Fibroblast of lung (primary cell): ENCODE results near the gene DAGLB. TPM values are rescaled to one million over a fixed set of nuclear protein-coding genes. Genes with fewer than 3 reads are reported as not detected.

Experiments used
- DNase-seq, 2 donors: peaks; one replicate each; pipeline versions ENCODE4 v3.0.0 to v3.0.0-alpha.2; 2010; ENCODE audit warnings: low read depth in 2 of 2
- H2AFZ ChIP-seq: 2 replicates; pipeline ENCODE4 v1.5.1; 2012; ENCODE audit warnings: low read length, control low read depth, inconsistent platforms
- H3K27ac ChIP-seq: 2 replicates; pipeline ENCODE4 v1.5.1; 2011; ENCODE audit warnings: low read length, control low read depth; ENCODE audit not compliant: insufficient read depth
- H3K27me3 ChIP-seq: 2 replicates; pipeline ENCODE4 v1.5.1; 2011; ENCODE audit warnings: mild to moderate bottlenecking, low read length; ENCODE audit not compliant: control insufficient read depth, insufficient read depth
- H3K36me3 ChIP-seq: 2 replicates; pipeline ENCODE4 v1.5.1; 2011; ENCODE audit warnings: low read length; ENCODE audit not compliant: control insufficient read depth, insufficient read depth
- H3K4me1 ChIP-seq: 2 replicates; pipeline ENCODE4 v1.5.1; 2011; ENCODE audit warnings: low read length; ENCODE audit not compliant: control insufficient read depth, insufficient read depth; ENCODE audit errors: extremely low read depth
- H3K4me2 ChIP-seq: 2 replicates; pipeline ENCODE4 v1.5.1; 2011; ENCODE audit warnings: low read length, control low read depth; ENCODE audit not compliant: insufficient read depth; ENCODE audit errors: extremely low read depth
- H3K4me3 ChIP-seq, 4 experiments: fragments of 200-600 bp in 1 of 4; sonication (generic) in 1 of 4; replicated peaks in 1 of 4; 2 replicates each; pipeline ENCODE4 v1.5.1; 2011 to 2016; ENCODE audit warnings: low read length in 4 of 4, low read depth in 3 of 4, mild to moderate bottlenecking in 3 of 4, control low read depth in 2 of 4, inconsistent platforms in 1 of 4, mixed read lengths in 1 of 4; ENCODE audit not compliant: insufficient read depth in 1 of 4; ENCODE audit errors: control extremely low read depth in 1 of 4
- H3K79me2 ChIP-seq: 2 replicates; pipeline ENCODE4 v1.5.1; 2012; ENCODE audit warnings: mild to moderate bottlenecking, low read length, inconsistent platforms; ENCODE audit not compliant: control insufficient read depth, insufficient read depth
- H3K9ac ChIP-seq: 2 replicates; pipeline ENCODE4 v1.5.1; 2011; ENCODE audit warnings: mild to moderate bottlenecking, low read length, control low read depth; ENCODE audit not compliant: insufficient read depth
- H3K9me3 ChIP-seq: 2 replicates; pipeline ENCODE4 v1.5.1; 2012; ENCODE audit warnings: low read depth, low read length; ENCODE audit not compliant: control insufficient read depth, insufficient read depth
- H4K20me1 ChIP-seq: 2 replicates; pipeline ENCODE4 v1.5.1; 2011; ENCODE audit warnings: low read length; ENCODE audit not compliant: control insufficient read depth, insufficient read depth; ENCODE audit errors: extremely low read depth
- EZH2 ChIP-seq: IDR thresholded peaks from 2 replicates; pipeline ENCODE4 v1.5.1; 2012; ENCODE audit warnings: low read length, control low read depth, mild to moderate bottlenecking; ENCODE audit errors: missing control alignments
- polyA plus RNA-seq, 2 donors: library from polyadenylated mRNA; depleted of rRNA in 1 of 2; stranded (reverse) in 1 of 2; unstranded in 1 of 2; fragments of >200 nt; gene quantifications; 2 replicates each; pipeline ENCODE4 v1.2.1, GENCODE V29; 2011 to 2012; ENCODE audit warnings: missing spikeins in 1 of 2
- total RNA-seq: library from RNA; depleted of rRNA; stranded (reverse); fragments of >200 nt; gene quantifications from 2 replicates; pipeline ENCODE4 v1.2.1, GENCODE V29; 2014
- TF ChIP-seq, protein P1 (sequence below), 2 donors: IDR thresholded peaks in 1 of 2; conservative IDR thresholded peaks in 1 of 2; 1 replicate in 1 of 2; 2 replicates in 1 of 2; pipeline ENCODE4 v1.5.1; 2011 to 2012; ENCODE audit warnings: low read length in 2 of 2, control low read depth in 1 of 2, inconsistent platforms in 1 of 2, low read depth in 1 of 2, mild to moderate bottlenecking in 1 of 2

The DAGLB gene
- total and polyA plus RNA-seq, 2 donors (not counting 1 experiment from before 2014, with no cell fraction given): 17.3 to 22.6 TPM

GRCh38 chr7:6480323-6480660 lies 32.5 kb upstream of the DAGLB start:
- peak overlapping the region; percentile 67 for H3K4me2 ChIP-seq
- peaks cover 9% of the 10 kb centered on the region for H4K20me1 ChIP-seq
- no peak for DNase-seq
- no peaks in the 10 kb centered on the region for H3K9me3 ChIP-seq
- no peak overlapping the region for H3K27ac ChIP-seq
- H2AFZ ChIP-seq: no peak overlapping the region
- H3K36me3 ChIP-seq: peaks cover 1% of the 10 kb centered on the region
- TF ChIP-seq, protein P1, sequence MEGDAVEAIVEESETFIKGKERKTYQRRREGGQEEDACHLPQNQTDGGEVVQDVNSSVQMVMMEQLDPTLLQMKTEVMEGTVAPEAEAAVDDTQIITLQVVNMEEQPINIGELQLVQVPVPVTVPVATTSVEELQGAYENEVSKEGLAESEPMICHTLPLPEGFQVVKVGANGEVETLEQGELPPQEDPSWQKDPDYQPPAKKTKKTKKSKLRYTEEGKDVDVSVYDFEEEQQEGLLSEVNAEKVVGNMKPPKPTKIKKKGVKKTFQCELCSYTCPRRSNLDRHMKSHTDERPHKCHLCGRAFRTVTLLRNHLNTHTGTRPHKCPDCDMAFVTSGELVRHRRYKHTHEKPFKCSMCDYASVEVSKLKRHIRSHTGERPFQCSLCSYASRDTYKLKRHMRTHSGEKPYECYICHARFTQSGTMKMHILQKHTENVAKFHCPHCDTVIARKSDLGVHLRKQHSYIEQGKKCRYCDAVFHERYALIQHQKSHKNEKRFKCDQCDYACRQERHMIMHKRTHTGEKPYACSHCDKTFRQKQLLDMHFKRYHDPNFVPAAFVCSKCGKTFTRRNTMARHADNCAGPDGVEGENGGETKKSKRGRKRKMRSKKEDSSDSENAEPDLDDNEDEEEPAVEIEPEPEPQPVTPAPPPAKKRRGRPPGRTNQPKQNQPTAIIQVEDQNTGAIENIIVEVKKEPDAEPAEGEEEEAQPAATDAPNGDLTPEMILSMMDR (conservative IDR thresholded peaks at IDR 0.05 in 1 of 2, IDR thresholded peaks at IDR 0.05 in 1 of 2; ENCODE audit: low read depth in 1 of 2, low read length in 2 of 2): no peak
- no peak for TF ChIP-seq EZH2
- H3K4me3 ChIP-seq: peak overlapping the region in 2 of 4 experiments; percentile 17 to 35
- no peaks in the 10 kb centered on the region for H3K27me3 ChIP-seq
- peaks cover 2% of the 10 kb centered on the region for H3K4me1 ChIP-seq
- peaks cover 85% of the 10 kb centered on the region for H3K79me2 ChIP-seq
- no peak overlapping the region for H3K9ac ChIP-seq

DNA sequence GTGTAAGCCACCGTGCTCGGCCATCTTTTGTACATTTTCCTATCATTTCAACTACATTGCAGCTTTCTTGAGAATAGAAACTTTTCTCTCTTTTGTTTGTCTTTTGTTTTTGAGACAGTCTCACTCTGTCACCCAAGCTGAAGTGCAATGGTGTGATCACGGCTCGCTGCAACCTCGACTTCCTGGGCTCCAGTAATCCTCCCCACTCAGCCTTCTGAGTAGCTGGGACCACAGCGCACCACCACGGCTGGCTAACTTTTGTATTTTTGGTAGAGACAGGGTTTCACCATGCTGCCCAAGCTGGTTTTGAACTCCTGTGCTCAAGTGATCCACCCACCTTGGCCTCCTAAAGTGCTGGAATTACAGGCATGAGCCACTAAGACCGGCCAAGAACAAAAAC lies 31.3 kb upstream of the DAGLB start:
- Histone ChIP-seq H3K27ac (no peak overlapping the region), H3K4me2 (no peak overlapping the region), H4K20me1 (peaks cover 11% of the 10 kb centered on the region), H3K27me3 (no peaks in the 10 kb centered on the region), H3K4me1 (peaks cover 2% of the 10 kb centered on the region), H3K36me3 (peaks cover 5% of the 10 kb centered on the region), H2AFZ (no peak overlapping the region), H3K4me3 (no peak overlapping the region), H3K9ac (no peak overlapping the region), H3K79me2 (peaks cover 97% of the 10 kb centered on the region), H3K9me3 (no peaks in the 10 kb centered on the region)
- TF ChIP-seq, protein P1 (conservative IDR thresholded peaks at IDR 0.05 in 1 of 2, IDR thresholded peaks at IDR 0.05 in 1 of 2; ENCODE audit: low read depth in 1 of 2, low read length in 2 of 2): no peak
- no peak for TF ChIP-seq EZH2
- no peak for DNase-seq

DNA sequence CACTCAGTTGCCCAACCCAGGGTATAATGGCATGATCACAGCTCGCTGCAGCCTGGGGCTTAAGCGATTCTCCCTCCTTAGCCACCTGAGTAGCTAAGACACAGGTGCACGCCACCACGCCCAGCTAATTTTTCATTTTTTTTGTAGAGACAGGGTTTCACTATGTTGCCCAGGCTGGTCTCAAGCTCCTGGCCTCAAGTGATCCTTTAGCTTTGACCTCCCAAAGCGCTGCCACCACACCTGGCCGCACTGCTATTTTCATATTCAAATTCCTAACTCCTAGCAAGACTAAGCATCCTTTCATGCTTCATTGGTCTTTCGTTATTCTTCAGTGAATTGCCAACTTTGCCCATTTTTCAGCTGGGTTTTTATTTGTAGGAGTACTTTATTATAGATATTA lies 30.4 kb upstream of the DAGLB start:
- H4K20me1 ChIP-seq: peaks cover 16% of the 10 kb centered on the region
- H3K9me3 ChIP-seq: no peaks in the 10 kb centered on the region
- H3K27ac ChIP-seq: no peak overlapping the region
- H2AFZ ChIP-seq: no peak overlapping the region
- H3K27me3 ChIP-seq: no peaks in the 10 kb centered on the region
- H3K4me1 ChIP-seq: peaks cover 2% of the 10 kb centered on the region
- peaks cover 10% of the 10 kb centered on the region for H3K36me3 ChIP-seq
- TF ChIP-seq, protein P1 (conservative IDR thresholded peaks at IDR 0.05 in 1 of 2, IDR thresholded peaks at IDR 0.05 in 1 of 2; ENCODE audit: low read depth in 1 of 2, low read length in 2 of 2): no peak
- no peak for TF ChIP-seq EZH2
- H3K79me2 ChIP-seq: peaks cover 99% of the 10 kb centered on the region
- H3K9ac ChIP-seq: no peak overlapping the region
- no peak overlapping the region for H3K4me3 ChIP-seq
- DNase-seq: no peak
- H3K4me2 ChIP-seq: no peak overlapping the region
